ENCODE data around the gene FBXL12.
A peak's percentile ranks its signal among the peaks of the same experiment; 100 is the strongest.
"Not testable (repeated sequence)": the region's sequence is repeated elsewhere in the genome, so short reads cannot be mapped to it uniquely, and the experiment has no call there.

Gene FBXL12

DNA sequence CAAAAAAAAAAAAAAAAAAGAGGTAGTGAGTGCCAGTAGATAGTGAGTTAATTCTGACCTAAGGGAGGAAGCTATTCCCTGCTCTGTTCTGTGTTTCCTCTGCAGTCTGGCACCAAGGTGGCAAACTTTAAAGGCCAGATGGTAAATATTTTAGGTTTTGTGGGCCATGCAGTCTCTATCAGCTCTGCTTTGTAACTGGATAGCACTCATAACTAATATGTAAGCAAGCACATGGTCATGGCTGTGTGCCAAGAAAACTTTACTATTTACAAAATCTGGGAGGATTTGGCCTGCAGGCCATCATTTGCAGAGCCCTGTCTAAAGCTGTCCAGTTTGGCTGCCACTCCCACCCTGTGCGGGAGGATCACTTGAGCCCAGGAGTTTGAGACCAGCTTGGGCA lies 20.5 kb upstream of the FBXL12 start:
- no peak for DNase-seq (ENCODE audit: low read depth in 2 of 2)

- no peak for DNase-seq (ENCODE audit: low read depth in 2 of 2)
These were observed 19.4 kb upstream of the FBXL12 start for GRCh38 chr19:9838324-9838723.

GRCh38 chr19:9836021-9836420 lies 17.1 kb upstream of the FBXL12 start:
- DNase-seq (ENCODE audit: low read depth in 2 of 2), result no peak

DNA sequence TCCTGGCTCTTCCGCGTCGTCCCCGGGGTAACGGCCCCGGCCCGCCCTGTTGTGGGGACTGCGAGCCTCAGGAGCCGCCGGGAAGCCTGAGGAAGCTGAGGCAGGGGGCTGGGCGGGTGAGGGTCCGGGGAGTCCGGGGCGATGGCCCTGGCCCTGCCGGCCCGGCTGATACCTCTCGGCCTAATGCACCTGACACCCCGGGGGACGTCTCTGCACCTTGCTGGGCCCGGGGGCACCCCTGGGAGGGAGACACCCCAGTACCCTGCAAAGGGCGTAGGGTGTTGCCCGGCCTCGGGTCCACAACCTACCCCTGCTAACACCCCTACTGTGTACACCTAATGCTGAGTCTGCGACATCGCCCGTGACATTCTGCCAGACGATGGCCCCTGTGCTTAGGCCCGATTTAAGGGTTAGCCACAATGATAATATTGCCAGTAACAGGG lies 16.6 kb upstream of the FBXL12 start:
- no peak for DNase-seq (ENCODE audit: low read depth in 2 of 2)

GRCh38 chr19:9834726-9835506 lies 16.0 kb upstream of the FBXL12 start, which contains the start of gene PIN1:
PIN1 (plus strand) TSS chr19:9835318; CDS start chr19:9835345, 27 bp downstream.
- DNase-seq (ENCODE audit: low read depth in 2 of 2), result peak; percentile 97 to 98

DNA sequence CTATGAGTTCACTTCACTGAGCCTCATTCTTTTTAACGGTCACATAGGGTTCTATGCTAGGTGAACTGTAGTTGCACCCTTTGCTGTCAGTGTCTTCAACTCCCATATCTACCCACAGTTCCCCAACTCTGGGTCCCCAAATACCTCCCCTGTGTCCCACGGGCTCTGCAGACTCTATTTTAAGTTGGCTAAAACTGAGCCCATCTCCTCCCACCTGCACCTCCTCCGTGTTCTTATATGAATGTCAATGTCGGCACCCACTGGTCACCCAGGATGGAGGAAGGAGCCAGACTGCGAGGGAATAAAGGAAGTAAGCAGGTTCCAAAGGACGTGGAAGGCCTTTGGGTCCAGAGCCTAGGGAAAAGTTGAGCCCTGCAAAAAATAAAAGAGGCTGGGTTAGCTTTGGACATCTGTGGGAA lies 15.4 kb upstream of the FBXL12 start:
- DNase-seq (ENCODE audit: low read depth in 2 of 2), result no peak

DNA sequence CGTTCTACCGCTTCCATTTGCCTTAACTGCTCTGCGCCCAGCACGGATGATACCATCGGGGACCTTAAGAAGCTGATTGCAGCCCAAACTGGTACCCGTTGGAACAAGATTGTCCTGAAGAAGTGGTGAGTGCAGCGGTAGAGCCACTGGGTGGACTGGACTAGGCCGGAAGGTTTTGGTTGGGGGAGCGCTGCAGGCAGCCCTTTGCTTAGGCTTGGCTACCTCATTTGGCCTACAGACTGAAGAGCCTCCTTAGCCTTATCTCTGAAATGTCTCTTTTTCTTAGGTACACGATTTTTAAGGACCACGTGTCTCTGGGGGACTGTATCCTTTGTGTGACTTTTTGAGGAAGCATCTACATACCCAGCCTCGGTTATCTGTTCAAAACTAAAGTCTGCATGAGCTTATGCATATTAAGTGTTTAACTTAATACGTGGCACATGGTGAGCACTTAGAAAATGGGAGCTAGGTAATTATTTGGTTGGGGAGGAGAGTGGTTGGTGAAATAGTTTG lies 9.7 kb upstream of the FBXL12 start:
- no peak for DNase-seq (ENCODE audit: low read depth in 2 of 2)

DNA sequence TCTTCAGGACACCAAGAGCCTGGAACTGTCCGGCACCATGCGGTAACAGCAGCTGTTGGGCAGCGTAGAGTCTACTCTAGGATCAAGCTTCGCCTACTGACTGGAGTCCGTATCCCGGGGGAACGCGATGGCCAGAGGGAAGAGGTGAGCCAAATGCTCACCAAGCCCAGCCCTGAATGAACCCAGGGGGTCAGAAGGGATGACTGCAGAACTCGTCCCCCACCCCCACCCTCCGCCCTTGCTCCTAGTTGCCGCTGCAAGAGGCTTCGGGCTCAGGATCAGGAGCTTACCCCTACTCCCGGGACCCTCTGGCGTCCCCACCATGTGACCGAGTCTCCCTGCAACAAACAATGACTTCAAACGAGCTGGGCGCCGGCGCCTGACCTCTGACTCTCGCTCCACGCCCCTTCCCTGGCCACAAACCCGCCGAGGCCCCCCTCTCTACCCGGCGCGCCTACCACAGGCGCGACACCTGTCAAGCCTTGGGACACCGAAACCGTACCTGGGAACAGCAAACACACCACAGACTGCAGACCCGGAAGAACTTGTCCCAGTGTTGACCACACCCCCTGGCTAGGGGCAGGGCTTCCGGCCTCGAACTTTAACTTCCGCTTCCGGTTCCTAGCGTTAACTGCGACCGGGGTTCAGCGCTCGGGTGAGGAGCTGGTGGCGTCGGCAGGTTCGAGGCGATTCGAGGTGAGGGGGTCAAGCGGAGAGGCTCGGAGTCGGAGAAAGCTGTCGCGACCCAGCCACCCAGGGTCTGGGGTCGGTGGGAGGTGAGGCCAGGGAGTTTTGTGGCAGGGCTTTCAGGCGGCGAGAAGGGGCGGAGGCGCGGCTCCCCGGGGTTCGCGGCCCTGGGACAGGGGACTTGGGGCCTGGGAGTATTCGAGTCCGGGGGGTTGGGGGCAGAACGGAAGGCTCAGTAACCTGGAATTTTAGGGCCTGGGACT lies 8.7 kb upstream of the FBXL12 start, which contains the start of gene UBL5:
Gene UBL5, plus strand, starts transcription at position 630 of the 950 bp plus-strand sequence. CDS start 420 bp downstream, outside the sequence.
- peak; percentile 67 to 74 for DNase-seq (ENCODE audit: low read depth in 2 of 2)

- DNase-seq (ENCODE audit: low read depth in 2 of 2), result no peak
These were observed 4.9 kb upstream of the FBXL12 start for GRCh38 chr19:9823816-9824215.

- DNase-seq (ENCODE audit: low read depth in 2 of 2), result not testable (repeated sequence)
These were observed 1.2 kb upstream of the FBXL12 start for GRCh38 chr19:9820034-9820433.

- DNase-seq (ENCODE audit: low read depth in 2 of 2), result no peak
These were observed 674 bp upstream of the FBXL12 start for GRCh38 chr19:9819596-9819909.

DNA sequence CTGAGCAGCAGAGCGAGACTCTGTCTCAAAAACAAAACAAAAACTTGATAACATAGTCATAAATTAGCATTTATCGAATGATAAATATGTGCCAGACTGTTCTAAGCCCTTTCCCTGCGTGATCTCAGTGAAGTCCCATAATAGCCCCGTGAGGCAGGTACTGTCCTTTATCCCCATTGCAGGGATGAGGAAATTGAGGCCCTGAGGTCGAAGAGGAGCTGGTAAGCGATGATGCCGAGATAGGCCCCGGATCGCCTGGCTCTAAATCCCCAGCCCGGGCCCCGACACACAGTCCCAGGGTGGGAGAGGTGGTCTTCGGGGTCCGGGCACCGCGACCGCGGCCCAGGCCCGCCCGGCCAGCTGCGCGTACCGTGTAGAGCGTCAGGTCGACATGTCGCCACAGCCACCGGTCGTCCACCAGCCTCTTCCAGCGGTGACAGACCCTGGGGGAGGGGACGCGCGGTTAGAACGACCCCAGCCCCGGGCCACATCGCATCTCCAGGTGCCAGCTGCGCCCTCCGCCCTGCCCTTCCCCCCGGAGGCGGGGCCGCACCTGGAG lies 625 bp downstream of the FBXL12 start:
- no peak for DNase-seq (ENCODE audit: low read depth in 2 of 2)

GRCh38 chr19:9811139-9811538 lies 7.7 kb downstream of the FBXL12 start:
- DNase-seq (ENCODE audit: low read depth in 2 of 2), result no peak

- no peak for DNase-seq (ENCODE audit: low read depth in 2 of 2)
These were observed 9.7 kb downstream of the FBXL12 start for GRCh38 chr19:9808855-9809824.

DNA sequence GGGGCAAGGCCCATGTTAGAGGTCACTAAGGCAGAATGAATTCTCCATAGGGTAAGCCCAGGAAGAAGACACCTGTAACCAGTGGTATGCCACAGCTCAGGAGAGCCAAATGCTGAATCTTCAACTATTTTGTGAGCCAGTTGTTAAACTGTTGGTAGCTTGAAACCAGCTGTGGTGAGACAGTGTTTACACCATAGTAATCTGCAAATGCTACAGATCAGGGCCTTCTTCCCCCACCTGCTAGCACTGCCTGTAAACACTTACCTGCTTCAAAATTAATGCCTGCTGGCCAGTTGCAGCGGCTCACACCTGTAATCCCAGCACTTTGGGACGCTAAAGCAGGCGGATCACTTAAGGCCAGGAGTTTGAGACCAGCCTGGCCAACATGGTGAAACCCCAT lies 12.1 kb downstream of the FBXL12 start:
- no peak for DNase-seq (ENCODE audit: low read depth in 2 of 2)

- DNase-seq (ENCODE audit: low read depth in 2 of 2), result no peak
These were observed 16.9 kb downstream of the FBXL12 start for GRCh38 chr19:9801976-9802375.

GRCh38 chr19:9799162-9799561 lies 19.7 kb downstream of the FBXL12 start:
- no peak for DNase-seq (ENCODE audit: low read depth in 2 of 2)

- DNase-seq (ENCODE audit: low read depth in 2 of 2), result no peak
These were observed 21.0 kb downstream of the FBXL12 start for GRCh38 chr19:9797871-9798270.

DNA sequence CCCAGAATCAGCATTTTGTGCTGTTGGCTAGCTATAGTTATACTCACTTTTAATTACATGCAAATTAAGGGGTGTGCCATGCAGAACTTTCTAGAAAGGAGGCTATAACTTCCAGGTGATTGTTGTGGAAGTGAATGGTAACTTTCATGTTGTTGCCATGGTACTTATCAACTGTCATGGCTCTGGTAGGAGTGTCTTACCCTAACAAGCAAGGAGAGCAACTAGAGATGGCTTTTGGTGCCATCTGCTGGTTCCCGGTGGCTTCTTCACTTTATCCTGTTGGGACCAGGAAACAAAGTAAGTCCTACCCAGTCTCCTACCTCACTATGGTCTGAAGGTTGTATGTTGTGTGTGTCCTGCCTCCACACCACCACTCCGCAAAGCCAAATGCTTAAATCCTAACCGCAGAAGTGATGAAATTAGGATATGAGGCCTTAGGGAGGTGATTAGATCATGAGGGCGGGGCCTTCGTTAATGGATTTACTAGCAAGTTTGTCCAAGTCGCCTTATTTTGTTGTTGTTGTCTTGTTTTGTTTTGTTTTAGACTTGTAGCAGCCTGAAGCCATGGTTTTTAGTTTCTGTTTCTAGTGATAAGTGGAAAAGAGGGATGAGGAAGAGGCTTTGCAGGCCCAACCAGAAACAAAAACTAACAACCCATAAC lies 22.6 kb downstream of the FBXL12 start:
- peak; percentile 65 to 73 for DNase-seq (ENCODE audit: low read depth in 2 of 2)

GRCh38 chr19:9793071-9793591 lies 25.7 kb downstream of the FBXL12 start:
- peak in 1 of 2 donors; percentile 28 for DNase-seq (ENCODE audit: low read depth in 2 of 2)

Measured in stimulated activated CD4-positive, alpha-beta T cell treated with anti-CD3 and anti-CD28 coated beads, Interleukin-1b, Interleukin-23, amount 100 ng/mL, for 1 hour (primary cell).